HepG2 (cell line): Measurements from ENCODE around the gene STK32A. TPM values are rescaled to one million over a fixed set of nuclear protein-coding genes. Genes with fewer than 3 reads are reported as not detected.
A peak's percentile ranks its signal among the peaks of the same experiment; 100 is the strongest.

Experiments used
- ATAC-seq: fragments of 200-7000 bp; cut with Tn5 transposase; 3 replicates; pipeline ENCODE4 v1.9.1; 2020; ENCODE audit warnings: mild to moderate bottlenecking, moderate library complexity
- BruUV-seq: library from RNA; stranded (reverse); fragments of 400-500 nt; replicated peaks from 2 replicates; lab custom pipeline; 2021; lab: Mats Ljungman, UMichigan
- CTCF ChIA-PET: fragments of 300-600 bp; formaldehyde crosslinking; extraction: SDS; loops from one replicate; lab custom pipeline; 2021; ENCODE audit warnings: low total read pairs, inconsistent platforms, low intra/inter-chr PET ratio; lab: Yijun Ruan, JAX
- POLR2A ChIA-PET: fragments of 350-600 bp; sonication (Branson Sonifier 250); formaldehyde crosslinking; loops from one replicate; lab custom pipeline; 2020; ENCODE audit warnings: antibody characterized with exemption, inconsistent platforms; lab: Yijun Ruan, JAX
- DNase-seq: peaks from one replicate; pipeline ENCODE4 v3.0.0-alpha.2; 2015; ENCODE audit warnings: low spot score
- FAIRE-seq: peaks from 3 replicates; lab custom pipeline; 2011; peaks lifted over from hg19 to GRCh38; lab: Jason Lieb, UNC
- H2AFZ ChIP-seq: one replicate; pipeline ENCODE4 v1.6.1; 2011; ENCODE audit warnings: low read length, inconsistent platforms
- H3K27ac ChIP-seq: fragments of 300-600 bp; 3 replicates; pipeline ENCODE4 v1.8.0; 2011; ENCODE audit warnings: mixed run types, mild to moderate bottlenecking, mixed read lengths, low read length, inconsistent platforms; ENCODE audit not compliant: insufficient read depth; ENCODE audit errors: extremely low read length
- H3K27me3 ChIP-seq, 2 experiments: fragments of 200-600 bp in 1 of 2; 2 replicates in 1 of 2; 3 replicates in 1 of 2; pipeline versions ENCODE4 v1.6.0 to v1.8.0; 2011; ENCODE audit warnings: low read length in 2 of 2, mild to moderate bottlenecking in 2 of 2, moderate library complexity in 2 of 2, inconsistent platforms in 1 of 2; ENCODE audit not compliant: insufficient read depth in 2 of 2, control insufficient read depth in 1 of 2
- H3K36me3 ChIP-seq, 2 experiments: fragments of 200-600 bp in 1 of 2; replicated peaks in 1 of 2; 2 replicates in 1 of 2; 3 replicates in 1 of 2; pipeline versions ENCODE4 v1.5.1 to v1.8.0; 2011; ENCODE audit warnings: low read length in 2 of 2, inconsistent platforms in 1 of 2; ENCODE audit not compliant: insufficient read depth in 2 of 2, control insufficient read depth in 1 of 2
- H3K4me1 ChIP-seq: 2 replicates; pipeline ENCODE4 v1.5.1; 2012; ENCODE audit warnings: low read length, inconsistent platforms; ENCODE audit not compliant: insufficient read depth
- H3K4me2 ChIP-seq: 2 replicates; pipeline ENCODE4 v1.6.0; 2011; ENCODE audit warnings: low read depth, low read length, inconsistent platforms
- H3K4me3 ChIP-seq, 3 experiments: fragments of 200-600 bp in 1 of 3; sonication (generic), shearing (Covaris generic) in 1 of 3; replicated peaks in 1 of 3; 2 replicates each; pipeline ENCODE4 v1.5.1; 2011 to 2016; ENCODE audit warnings: low read length in 3 of 3, inconsistent platforms in 2 of 3, low read depth in 2 of 3, mild to moderate bottlenecking in 2 of 3, control low read depth in 1 of 3, mixed read lengths in 1 of 3; ENCODE audit not compliant: insufficient read depth in 1 of 3
- H3K79me2 ChIP-seq: one replicate; pipeline ENCODE4 v1.6.1; 2011; ENCODE audit warnings: low read length, inconsistent platforms; ENCODE audit not compliant: insufficient read depth
- H3K9ac ChIP-seq: 2 replicates; pipeline ENCODE4 v1.6.0; 2011; ENCODE audit warnings: mild to moderate bottlenecking, low read depth, low read length, inconsistent platforms; ENCODE audit not compliant: insufficient read depth
- H3K9me3 ChIP-seq: 2 replicates; pipeline ENCODE4 v1.5.1; 2012; ENCODE audit warnings: mild to moderate bottlenecking, low read length
- H4K20me1 ChIP-seq: 2 replicates; pipeline ENCODE4 v1.6.0; 2011; ENCODE audit warnings: inconsistent platforms, mild to moderate bottlenecking, low read length, moderate library complexity; ENCODE audit not compliant: insufficient read depth
- CEBPB ChIP-seq: IDR thresholded peaks from 2 replicates; pipeline ENCODE4 v1.6.1; 2011; ENCODE audit warnings: low read depth, low read length, improper control_type of control experiment, borderline replicate concordance
- CHD2 ChIP-seq: IDR thresholded peaks from 2 replicates; pipeline ENCODE4 v1.6.1; 2011; ENCODE audit warnings: low read depth, low read length, improper control_type of control experiment
- JARID2 ChIP-seq: sonication (generic); formaldehyde crosslinking; IDR thresholded peaks from 2 replicates; pipeline ENCODE4 v1.8.1; 2023; ENCODE audit warnings: missing genetic modification reagents, inconsistent platforms; ENCODE audit not compliant: insufficient replicate concordance
- MEIS2 ChIP-seq: sonication (generic); formaldehyde crosslinking; IDR thresholded peaks from 2 replicates; pipeline ENCODE4 v1.9.0; 2021; ENCODE audit warnings: mild to moderate bottlenecking, missing genetic modification reagents
- NFE2L1 ChIP-seq: sonication (generic); formaldehyde crosslinking; IDR thresholded peaks from 2 replicates; pipeline ENCODE4 v1.4.0; 2020; ENCODE audit warnings: missing genetic modification reagents, mild to moderate bottlenecking, borderline replicate concordance
- ZC3H13 ChIP-seq: sonication (generic); formaldehyde crosslinking; IDR thresholded peaks from 2 replicates; pipeline ENCODE4 v1.8.1; 2023; ENCODE audit warnings: mild to moderate bottlenecking, missing genetic modification reagents, moderate library complexity
- ZNF629 ChIP-seq: sonication (generic); formaldehyde crosslinking; conservative IDR thresholded peaks from 2 replicates; pipeline ENCODE4 v1.5.0; 2020; ENCODE audit warnings: missing genetic modification reagents
- ZSCAN30 ChIP-seq: sonication (generic); formaldehyde crosslinking; IDR thresholded peaks from 2 replicates; pipeline ENCODE4 v1.5.0; 2020; ENCODE audit warnings: mild to moderate bottlenecking, missing genetic modification reagents
- whole genome bisulfite sequencing: methylation state at CpG from one replicate; pipeline ENCODE4 v1.1.6; 2017; ENCODE audit warnings: low lambda C conversion rate; 5-methylcytosine and 5-hydroxymethylcytosine counted together
- in situ Hi-C: cut with HindIII; loops from 2 replicates; pipeline ENCODE4 v1.10.0; 2017; ENCODE audit warnings: low pct_unique_long_range_greater_than_20kb; ENCODE audit not compliant: extremely low pct_ligation_motif_present
- intact Hi-C: fragments of 100-400 bp; cut with micrococcal nuclease; formaldehyde crosslinking; loops from one replicate; pipeline ENCODE4 v1.10.0; 2022; ENCODE audit not compliant: unreplicated experiment
- polyA plus RNA-seq, 8 experiments: library from polyadenylated mRNA; depleted of rRNA in 3 of 8; stranded (reverse) in 7 of 8; unstranded in 1 of 8; fragments of >200 nt; fragmentation: Illumina TruSeq in 4 of 8; extraction: Trizol in 4 of 8; gene quantifications; 2 replicates each; pipeline versions ENCODE4 v1.2.1 to v1.2.3, GENCODE V29; 2011 to 2016; ENCODE audit warnings: low read depth in 4 of 8, missing spikeins in 1 of 8, mixed read lengths in 1 of 8; ENCODE audit not compliant: insufficient read depth in 1 of 8
- total RNA-seq, 5 experiments: library from RNA; depleted of rRNA; stranded (reverse); fragments of >200 nt; fragmentation: Illumina TruSeq; extraction: Trizol; gene quantifications; 2 replicates each; pipeline ENCODE4 v1.2.3, GENCODE V29; 2016; ENCODE audit warnings: low read depth in 1 of 5
- TF ChIP-seq, protein P1 (sequence below): IDR thresholded peaks from 2 replicates; pipeline ENCODE4 v1.6.1; 2016; ENCODE audit warnings: missing biosample characterization, missing genetic modification reagents, low read depth

The STK32A gene
- total and polyA plus RNA-seq, 2 of the 13 experiments (the other 11 are each of a cell fraction or from before 2014, with no cell fraction given), result not detected

DNA sequence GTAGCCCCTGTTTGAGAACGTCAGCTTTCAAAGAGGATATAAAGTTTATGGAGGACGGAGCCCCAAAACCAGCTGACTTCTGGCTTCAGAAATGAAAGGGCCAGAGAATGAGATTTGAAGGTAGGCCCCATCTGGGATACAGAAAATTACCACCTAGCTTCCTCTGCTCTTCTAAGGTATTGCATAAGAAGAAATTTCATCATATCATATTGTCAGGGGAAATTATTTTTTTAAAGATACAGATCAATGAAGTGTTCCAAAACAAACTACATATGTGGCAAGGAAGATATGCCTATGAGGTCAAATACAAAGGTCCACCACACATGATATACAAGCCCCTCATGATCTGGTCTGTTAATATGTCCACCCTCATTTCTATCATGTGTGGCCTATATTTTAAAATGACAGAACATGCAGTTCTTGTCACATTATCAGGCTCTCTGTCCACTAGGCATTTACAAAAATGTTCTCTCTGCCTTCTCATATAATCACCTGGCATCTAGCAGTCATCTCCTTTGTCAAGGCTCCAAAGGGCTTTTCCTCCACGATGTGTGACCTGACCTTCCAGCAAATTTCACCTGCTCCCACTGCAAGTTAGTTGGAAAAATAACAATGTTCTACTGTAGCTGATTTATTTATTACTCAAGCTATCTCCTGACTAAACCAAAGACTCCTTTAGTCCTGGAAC, 192.0 kb downstream of the STK32A start:
- H3K27me3 ChIP-seq, result no peaks in the 10 kb centered on the region
- intact Hi-C loops (no loop called here), in situ Hi-C loops (no loop called here)
- no peak overlapping the region for H3K9ac ChIP-seq
- H3K79me2 ChIP-seq, result no peaks in the 10 kb centered on the region
- DNase-seq (no peak), FAIRE-seq (no peak), ATAC-seq (no peak)
- ChIA-PET POLR2A (no interaction called here), CTCF (no interaction called here)
- no peaks in the 10 kb centered on the region for H4K20me1 ChIP-seq
- H3K4me1 ChIP-seq, result no peaks in the 10 kb centered on the region
- H2AFZ ChIP-seq, result no peak overlapping the region
- no peak overlapping the region for H3K4me3 ChIP-seq
- no peaks in the 10 kb centered on the region for H3K9me3 ChIP-seq
- no TSS peak for BruUV-seq
- H3K4me2 ChIP-seq, result no peak overlapping the region
- TF ChIP-seq CEBPB (0 out of 2 replicates have a peak, but pooled peaks have one; percentile 6), JARID2 (CRISPR knock-in tag) (no peak), ZNF629 (no peak)
- H3K27ac ChIP-seq, result no peak overlapping the region
- WGBS, result 21% methylated on average over 3 of the region's 3 CpGs
- no peaks in the 10 kb centered on the region for H3K36me3 ChIP-seq

DNA sequence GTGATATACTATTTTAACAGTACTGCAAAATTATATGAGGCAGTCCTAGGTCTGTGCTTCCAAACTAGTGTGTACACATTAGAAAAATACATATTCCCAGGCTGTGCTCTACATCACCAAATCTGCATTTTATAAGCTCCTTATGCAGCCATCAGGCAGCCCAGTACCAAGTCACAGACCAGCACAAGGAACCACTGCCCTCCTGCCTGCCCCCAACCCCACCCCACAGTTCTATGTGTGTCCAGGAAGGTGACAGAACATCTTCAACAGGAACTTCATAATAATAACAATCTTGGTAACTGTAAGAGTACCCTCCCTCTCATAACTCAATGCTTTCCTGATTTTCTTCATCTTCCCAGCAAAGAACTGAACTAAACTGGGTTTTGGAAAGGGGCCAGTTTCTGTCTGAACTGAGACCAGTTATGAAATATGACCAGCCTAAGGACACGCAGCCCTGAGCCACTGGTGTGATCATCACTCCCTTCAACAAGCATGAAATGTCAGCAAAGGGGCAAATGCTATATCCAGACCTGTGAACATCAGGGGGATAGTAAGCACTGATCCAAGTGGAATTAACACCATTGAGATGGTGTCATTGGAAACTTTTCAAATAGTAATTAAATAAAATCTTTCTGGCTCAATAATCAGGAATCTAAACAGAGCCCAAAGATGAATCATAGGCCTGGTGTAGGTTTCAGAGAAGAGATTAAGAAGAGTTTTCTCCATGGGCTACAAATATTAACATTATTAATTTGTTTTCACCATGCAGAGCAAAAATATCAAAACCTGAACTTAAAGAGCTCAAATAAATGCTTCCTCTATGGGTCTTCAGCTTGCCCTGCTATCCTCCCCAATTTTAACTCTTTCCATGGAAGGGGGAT, 192.9 kb downstream of the STK32A start:
- POLR2A ChIA-PET, result no interaction called here
- BruUV-seq, result no TSS peak
- FAIRE-seq (no peak), DNase-seq (no peak), ATAC-seq (no peak)
- Histone ChIP-seq H3K27me3 (no peaks in the 10 kb centered on the region), H3K79me2 (no peaks in the 10 kb centered on the region), H3K4me3 (no peak overlapping the region), H3K9ac (no peak overlapping the region), H4K20me1 (no peaks in the 10 kb centered on the region), H3K27ac (no peak overlapping the region), H3K36me3 (no peaks in the 10 kb centered on the region), H3K4me2 (no peak overlapping the region), H3K4me1 (no peaks in the 10 kb centered on the region), H2AFZ (no peak overlapping the region), H3K9me3 (no peaks in the 10 kb centered on the region)
- in situ Hi-C loops, result no loop called here
- WGBS, result 29% methylated on average over 1 of the region's 1 CpG
- CTCF ChIA-PET, result no interaction called here
- intact Hi-C loops, result no loop called here
- TF ChIP-seq, protein P1, sequence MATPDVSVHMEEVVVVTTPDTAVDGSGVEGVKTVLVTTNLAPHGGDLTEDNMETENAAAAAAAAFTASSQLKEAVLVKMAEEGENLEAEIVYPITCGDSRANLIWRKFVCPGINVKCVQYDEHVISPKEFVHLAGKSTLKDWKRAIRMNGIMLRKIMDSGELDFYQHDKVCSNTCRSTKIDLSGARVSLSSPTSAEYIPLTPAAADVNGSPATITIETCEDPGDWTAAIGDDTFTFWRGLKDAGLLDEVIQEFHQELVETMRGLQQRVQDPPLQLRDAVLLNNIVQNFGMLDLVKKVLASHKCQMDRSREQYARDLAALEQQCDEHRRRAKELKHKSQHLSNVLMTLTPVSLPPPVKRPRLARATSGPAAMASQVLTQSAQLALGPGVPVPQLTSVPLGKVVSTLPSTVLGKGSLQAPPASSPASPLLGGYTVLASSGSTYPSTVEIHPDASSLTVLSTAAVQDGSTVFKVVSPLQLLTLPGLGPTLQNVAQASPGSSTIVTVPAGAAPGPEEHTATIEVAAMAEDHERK, result no peak
- TF ChIP-seq ZC3H13 (CRISPR knock-in tag) (no peak), NFE2L1 (CRISPR knock-in tag) (no peak), ZSCAN30 (CRISPR knock-in tag) (no peak), CHD2 (no peak), MEIS2 (CRISPR knock-in tag) (no peak)
